HFFc6 (cell line): Measurements from ENCODE around the gene LRP1B. TPM values are rescaled to one million over a fixed set of nuclear protein-coding genes. Genes with fewer than 3 reads are reported as not detected.

Source experiments
- DNase-seq: peaks from one replicate; pipeline ENCODE4 v3.0.0-alpha.2; 2018
- H3K27ac Mint-ChIP-seq: 2 replicates; pipeline ENCODE4 v1.8.0; 2020; ENCODE audit warnings: mild to moderate bottlenecking, mixed read lengths
- H3K27me3 Mint-ChIP-seq: 2 replicates; pipeline ENCODE4 v1.8.0; 2021; ENCODE audit warnings: mild to moderate bottlenecking, moderate library complexity, mixed read lengths; ENCODE audit not compliant: insufficient read depth
- H3K36me3 Mint-ChIP-seq: 2 replicates; pipeline ENCODE4 v1.8.0; 2021; ENCODE audit warnings: low read depth, mixed read lengths
- H3K4me1 Mint-ChIP-seq: 2 replicates; pipeline ENCODE4 v1.8.0; 2020; ENCODE audit warnings: low read depth, mixed read lengths
- H3K4me3 Mint-ChIP-seq: 2 replicates; pipeline ENCODE4 v1.8.0; 2020; ENCODE audit warnings: mild to moderate bottlenecking, moderate library complexity, mixed read lengths
- H3K9me3 Mint-ChIP-seq: 2 replicates; pipeline ENCODE4 v1.8.0; 2020; ENCODE audit warnings: mild to moderate bottlenecking, mixed read lengths
- total RNA-seq, 6 experiments: library from RNA; stranded (reverse); fragmentation: NEBNext Ultra II Directional; extraction: Animal tissue kit (Norgen Biotek cat#: 25700); gene quantifications; 2 replicates in 1 of 6; 3 replicates in 5 of 6; pipeline ENCODE4 v1.2.3, GENCODE V29; 2021
- TF ChIP-seq, protein P1 (sequence below): fragments of 200-600 bp; sonication (generic); IDR thresholded peaks from 2 replicates; pipeline ENCODE4 v1.5.0; 2021; ENCODE audit warnings: antibody characterized with exemption, mild to moderate bottlenecking

The LRP1B gene
- total RNA-seq, 6 experiments from 2014 or later, result not detected

DNA sequence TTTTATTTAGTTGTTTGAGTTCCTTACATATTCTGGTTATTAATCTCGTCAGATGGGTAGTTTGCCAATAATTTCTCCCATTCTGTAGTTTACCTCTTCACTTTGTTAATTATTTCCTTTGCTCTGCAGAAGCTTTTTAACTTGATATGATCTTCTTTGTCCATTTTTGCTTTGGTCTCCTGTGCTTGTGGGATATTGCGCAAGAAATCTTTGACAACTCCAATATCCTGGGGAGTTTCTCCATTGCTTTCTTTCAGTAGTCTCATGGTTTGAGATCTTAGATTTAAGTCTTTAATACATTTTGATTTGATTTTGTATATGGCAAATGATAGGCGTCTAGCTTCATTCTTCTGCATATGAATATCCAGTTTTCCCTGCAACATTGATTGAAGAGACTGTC, 389.2 kb downstream of the LRP1B start:
- Mint-ChIP-seq H3K4me1 (no peaks in the 10 kb centered on the region), H3K27ac (no peak overlapping the region), H3K27me3 (no peaks in the 10 kb centered on the region; the same call in 1 of the 2 replicates), H3K36me3 (no peaks in the 10 kb centered on the region), H3K4me3 (no peak overlapping the region), H3K9me3 (peaks cover 58% of the 10 kb centered on the region)
- TF ChIP-seq, protein P1, sequence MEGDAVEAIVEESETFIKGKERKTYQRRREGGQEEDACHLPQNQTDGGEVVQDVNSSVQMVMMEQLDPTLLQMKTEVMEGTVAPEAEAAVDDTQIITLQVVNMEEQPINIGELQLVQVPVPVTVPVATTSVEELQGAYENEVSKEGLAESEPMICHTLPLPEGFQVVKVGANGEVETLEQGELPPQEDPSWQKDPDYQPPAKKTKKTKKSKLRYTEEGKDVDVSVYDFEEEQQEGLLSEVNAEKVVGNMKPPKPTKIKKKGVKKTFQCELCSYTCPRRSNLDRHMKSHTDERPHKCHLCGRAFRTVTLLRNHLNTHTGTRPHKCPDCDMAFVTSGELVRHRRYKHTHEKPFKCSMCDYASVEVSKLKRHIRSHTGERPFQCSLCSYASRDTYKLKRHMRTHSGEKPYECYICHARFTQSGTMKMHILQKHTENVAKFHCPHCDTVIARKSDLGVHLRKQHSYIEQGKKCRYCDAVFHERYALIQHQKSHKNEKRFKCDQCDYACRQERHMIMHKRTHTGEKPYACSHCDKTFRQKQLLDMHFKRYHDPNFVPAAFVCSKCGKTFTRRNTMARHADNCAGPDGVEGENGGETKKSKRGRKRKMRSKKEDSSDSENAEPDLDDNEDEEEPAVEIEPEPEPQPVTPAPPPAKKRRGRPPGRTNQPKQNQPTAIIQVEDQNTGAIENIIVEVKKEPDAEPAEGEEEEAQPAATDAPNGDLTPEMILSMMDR, result no peak
- DNase-seq, result no peak

DNA sequence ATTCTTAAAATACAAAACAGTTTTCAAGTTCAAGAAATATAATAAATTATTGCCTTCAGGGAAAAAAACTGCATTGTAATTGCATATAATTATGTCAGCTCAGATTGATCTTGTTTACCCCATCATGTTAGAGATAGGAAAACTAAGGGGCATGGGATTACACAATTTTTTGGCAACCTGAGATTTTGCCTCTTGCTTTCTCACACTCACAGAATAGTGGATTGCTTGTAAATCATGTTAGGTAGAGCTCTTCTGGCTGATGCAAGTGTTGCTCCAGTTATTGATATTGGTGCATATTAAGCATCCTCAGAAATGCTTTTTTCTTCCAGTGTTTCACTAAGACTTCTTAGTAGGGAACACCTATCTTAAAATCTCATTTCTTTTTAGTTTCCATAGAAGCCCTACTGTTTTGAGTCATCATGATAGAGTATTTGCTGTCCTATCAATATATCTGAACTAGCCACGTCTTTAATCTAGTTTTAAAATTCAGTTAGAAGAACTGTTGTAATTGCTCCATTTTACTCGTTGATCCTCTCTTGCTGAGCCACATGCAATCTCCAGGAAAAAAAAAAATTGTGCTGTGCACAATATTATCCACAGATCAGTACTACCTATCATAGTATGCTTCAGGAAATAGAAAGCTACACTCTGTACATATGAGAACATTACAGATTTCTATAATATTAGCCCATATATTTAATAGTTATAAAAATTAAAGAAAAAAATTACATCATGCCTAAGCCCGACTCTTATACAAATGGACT, 393.1 kb downstream of the LRP1B start:
- Mint-ChIP-seq H3K27me3 (no peaks in the 10 kb centered on the region), H3K36me3 (no peaks in the 10 kb centered on the region), H3K9me3 (peaks cover 40% of the 10 kb centered on the region), H3K4me3 (no peak overlapping the region), H3K27ac (no peak overlapping the region), H3K4me1 (no peaks in the 10 kb centered on the region)
- TF ChIP-seq, protein P1, result no peak
- DNase-seq, result no peak

DNA sequence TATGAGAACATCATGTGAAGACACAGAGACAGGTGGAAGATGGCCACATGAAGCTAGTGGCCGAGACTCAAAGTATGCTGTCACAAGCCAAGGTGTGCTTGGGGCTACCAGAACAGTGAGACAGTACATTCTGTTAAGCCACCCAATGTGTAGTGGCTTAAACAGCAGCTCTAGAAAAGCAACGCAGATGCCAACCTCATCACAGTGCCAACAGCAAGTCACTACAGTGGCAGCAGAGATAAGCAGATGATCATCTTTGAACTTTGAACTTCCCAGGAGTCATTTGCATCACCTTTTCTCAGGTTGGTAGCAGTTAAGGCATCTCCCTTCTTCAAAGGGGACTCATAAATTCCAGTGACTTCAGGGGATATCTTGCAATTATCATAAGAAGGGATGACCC, 394.4 kb downstream of the LRP1B start:
- Mint-ChIP-seq H3K4me3 (no peak overlapping the region), H3K36me3 (peaks cover 6% of the 10 kb centered on the region; the same call in 1 of the 2 replicates), H3K9me3 (peaks cover 37% of the 10 kb centered on the region), H3K4me1 (no peaks in the 10 kb centered on the region), H3K27ac (no peak overlapping the region), H3K27me3 (no peaks in the 10 kb centered on the region)
- TF ChIP-seq, protein P1, result no peak
- no peak for DNase-seq

DNA sequence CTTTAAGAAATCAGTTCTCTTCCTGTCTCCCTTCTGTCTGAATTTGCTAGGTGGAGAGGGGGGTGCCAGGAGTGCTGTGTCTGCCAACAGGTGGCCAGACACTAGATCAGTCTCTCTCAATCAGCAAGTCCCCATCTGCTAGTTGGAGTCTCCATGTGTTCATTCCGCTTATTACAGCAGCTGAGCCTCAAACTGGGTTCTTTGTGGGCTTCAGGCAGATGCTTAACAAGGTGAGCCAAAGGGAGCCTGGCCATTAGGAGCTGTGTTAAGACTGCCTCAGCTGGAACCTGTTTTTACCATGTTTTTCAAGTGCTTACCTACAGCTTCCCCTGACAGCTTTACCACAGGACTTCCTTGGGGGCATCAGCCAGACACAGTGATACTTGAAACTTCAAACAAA, 401.9 kb downstream of the LRP1B start:
- DNase-seq, result no peak
- H3K4me1 Mint-ChIP-seq, result no peaks in the 10 kb centered on the region
- H3K4me3 Mint-ChIP-seq, result no peak overlapping the region
- H3K36me3 Mint-ChIP-seq, result peaks cover 7% of the 10 kb centered on the region; the same call in 1 of the 2 replicates
- TF ChIP-seq, protein P1, result no peak
- peaks cover 37% of the 10 kb centered on the region for H3K9me3 Mint-ChIP-seq
- no peaks in the 10 kb centered on the region for H3K27me3 Mint-ChIP-seq
- no peak overlapping the region for H3K27ac Mint-ChIP-seq

DNA sequence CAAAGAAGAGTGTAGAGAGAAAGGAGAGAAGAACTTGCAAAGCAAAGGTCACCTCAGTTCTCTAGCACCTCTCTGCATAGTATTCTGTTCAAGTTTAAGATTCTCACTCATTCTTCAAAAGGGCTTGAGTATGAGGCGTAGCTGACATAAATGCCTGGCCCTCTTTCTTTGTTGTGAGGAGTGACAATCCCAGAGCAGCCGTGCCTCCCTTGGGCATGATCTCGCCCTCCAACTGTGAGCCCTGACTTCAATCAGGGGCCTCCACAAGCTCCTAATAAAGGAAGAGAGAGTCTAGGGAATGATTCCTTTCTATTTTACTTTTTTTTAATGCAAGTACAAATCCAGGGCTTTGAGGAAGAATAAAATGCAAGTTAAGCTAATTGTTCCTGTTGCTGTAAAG, 402.7 kb downstream of the LRP1B start:
- no peak for DNase-seq
- H3K4me1 Mint-ChIP-seq, result no peaks in the 10 kb centered on the region
- H3K9me3 Mint-ChIP-seq, result peaks cover 32% of the 10 kb centered on the region
- no peaks in the 10 kb centered on the region for H3K27me3 Mint-ChIP-seq
- H3K36me3 Mint-ChIP-seq, result peaks cover 7% of the 10 kb centered on the region; the same call in 1 of the 2 replicates
- TF ChIP-seq, protein P1, result no peak
- H3K4me3 Mint-ChIP-seq, result no peak overlapping the region
- H3K27ac Mint-ChIP-seq, result no peak overlapping the region
